BJ (cell line): Measurements from ENCODE around the gene ITPR3. TPM values are rescaled to one million over a fixed set of nuclear protein-coding genes. Genes with fewer than 3 reads are reported as not detected.

Source experiments
- CTCF ChIA-PET: fragments of 350-600 bp; formaldehyde crosslinking; extraction: SDS; loops from one replicate; lab custom pipeline; 2021; ENCODE audit warnings: antibody characterized with exemption, inconsistent platforms; lab: Yijun Ruan, JAX
- POLR2A ChIA-PET: fragments of 300-600 bp; sonication (Branson Sonifier 250); formaldehyde crosslinking; extraction: SDS; loops from one replicate; lab custom pipeline; 2021; ENCODE audit warnings: antibody characterized with exemption; lab: Charles Lee
- DNase-seq: peaks from one replicate; pipeline ENCODE4 v3.0.0-alpha.2; 2011; ENCODE audit warnings: low read depth
- H3K27me3 ChIP-seq: 2 replicates; pipeline ENCODE4 v1.6.0; 2011; ENCODE audit warnings: low read length; ENCODE audit not compliant: control insufficient read depth, insufficient read depth
- H3K36me3 ChIP-seq: 2 replicates; pipeline ENCODE4 v1.5.1; 2011; ENCODE audit warnings: low read length; ENCODE audit not compliant: control insufficient read depth, insufficient read depth
- H3K4me3 ChIP-seq: 2 replicates; pipeline ENCODE4 v1.5.1; 2011; ENCODE audit warnings: low read depth, mild to moderate bottlenecking, control low read depth, low read length
- polyA plus RNA-seq: library from polyadenylated mRNA; depleted of rRNA; stranded (reverse); fragments of >200 nt; gene quantifications from 2 replicates; pipeline ENCODE4 v1.2.3, GENCODE V29; 2011
- TF ChIP-seq, protein P1 (sequence below): IDR thresholded peaks from 2 replicates; pipeline ENCODE4 v1.5.1; 2011; ENCODE audit warnings: low read depth, mild to moderate bottlenecking, control low read depth, inconsistent platforms, low read length, moderate library complexity; ENCODE audit not compliant: insufficient read depth

ITPR3 gene
- polyA plus RNA-seq, 1 experiment: 16.6 TPM

DNA sequence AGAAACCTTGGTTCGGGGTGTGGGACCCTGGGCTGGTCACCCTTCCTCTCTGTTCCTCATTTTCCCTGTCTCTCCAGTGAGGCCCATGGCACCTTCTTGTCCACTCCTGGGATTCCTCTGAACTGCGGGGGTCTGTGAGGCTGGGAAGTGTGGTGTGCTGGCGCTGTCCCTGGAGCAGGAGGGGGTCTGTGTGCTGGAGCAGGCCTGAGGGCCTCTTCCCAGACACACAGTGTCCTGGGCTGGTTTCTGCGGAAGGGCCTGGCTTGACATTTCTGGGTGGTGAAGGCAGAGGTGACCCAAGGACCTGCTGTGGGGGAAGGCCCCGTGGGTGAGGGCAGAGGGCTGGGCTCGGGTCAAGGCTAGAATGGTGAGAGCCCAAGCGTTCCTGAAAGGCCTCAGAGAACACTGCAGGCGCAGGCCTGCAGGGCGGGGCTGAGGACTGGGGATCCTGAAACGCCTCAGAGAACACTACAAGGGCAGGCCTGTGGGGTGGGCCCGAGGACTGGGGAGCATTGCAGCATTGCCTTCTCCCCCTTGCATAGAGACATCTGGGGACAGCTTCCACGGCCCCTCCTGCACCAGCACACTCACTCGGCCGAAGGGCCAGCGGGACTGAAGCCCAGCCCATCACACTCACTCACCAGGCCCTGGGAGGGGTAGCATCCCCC is 30.5 kb upstream of the ITPR3 start:
- DNase-seq: no peak
- Histone ChIP-seq H3K36me3 (no peaks in the 10 kb centered on the region), H3K4me3 (no peak overlapping the region), H3K27me3 (no peaks in the 10 kb centered on the region)
- POLR2A ChIA-PET: no interaction called here
- CTCF ChIA-PET: interaction anchor here (0.7 to 17.2 kb wide), 39 partner anchors 9 to 565 kb away, joined by 3 to 335 read pairs (median 5); partner anchors contain the start of genes BAK1 and UQCC2
- TF ChIP-seq, protein P1, sequence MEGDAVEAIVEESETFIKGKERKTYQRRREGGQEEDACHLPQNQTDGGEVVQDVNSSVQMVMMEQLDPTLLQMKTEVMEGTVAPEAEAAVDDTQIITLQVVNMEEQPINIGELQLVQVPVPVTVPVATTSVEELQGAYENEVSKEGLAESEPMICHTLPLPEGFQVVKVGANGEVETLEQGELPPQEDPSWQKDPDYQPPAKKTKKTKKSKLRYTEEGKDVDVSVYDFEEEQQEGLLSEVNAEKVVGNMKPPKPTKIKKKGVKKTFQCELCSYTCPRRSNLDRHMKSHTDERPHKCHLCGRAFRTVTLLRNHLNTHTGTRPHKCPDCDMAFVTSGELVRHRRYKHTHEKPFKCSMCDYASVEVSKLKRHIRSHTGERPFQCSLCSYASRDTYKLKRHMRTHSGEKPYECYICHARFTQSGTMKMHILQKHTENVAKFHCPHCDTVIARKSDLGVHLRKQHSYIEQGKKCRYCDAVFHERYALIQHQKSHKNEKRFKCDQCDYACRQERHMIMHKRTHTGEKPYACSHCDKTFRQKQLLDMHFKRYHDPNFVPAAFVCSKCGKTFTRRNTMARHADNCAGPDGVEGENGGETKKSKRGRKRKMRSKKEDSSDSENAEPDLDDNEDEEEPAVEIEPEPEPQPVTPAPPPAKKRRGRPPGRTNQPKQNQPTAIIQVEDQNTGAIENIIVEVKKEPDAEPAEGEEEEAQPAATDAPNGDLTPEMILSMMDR: no peak

DNA sequence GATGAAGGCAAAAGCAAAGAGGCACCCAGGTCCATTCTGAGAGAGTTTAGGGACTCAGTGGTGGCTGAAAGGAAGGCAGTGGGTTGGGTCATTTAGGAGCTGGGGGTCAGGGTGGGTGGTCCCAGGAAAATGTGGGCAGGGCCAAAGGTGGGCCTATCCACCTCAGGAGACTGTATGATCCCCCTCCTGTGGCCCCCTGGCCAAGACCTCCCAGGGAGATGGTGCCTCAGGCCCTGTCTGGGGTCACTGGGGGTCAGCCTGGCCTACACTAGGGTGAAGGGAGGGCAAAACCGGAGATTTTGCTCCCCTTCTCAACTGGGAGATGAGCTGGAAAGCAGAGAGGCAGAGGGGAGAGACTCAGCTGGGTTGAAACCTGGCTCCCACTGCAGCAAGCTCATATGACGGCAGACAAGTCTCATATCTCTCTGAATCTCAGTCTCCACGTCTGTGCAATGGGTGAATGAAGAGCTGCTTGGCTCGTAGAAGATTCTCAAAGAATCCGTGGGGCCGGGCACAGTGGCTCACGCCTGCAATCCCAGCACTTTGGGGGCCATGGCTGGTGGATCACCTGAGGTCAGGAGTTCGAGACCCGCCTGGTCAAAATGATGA is 29.6 kb upstream of the ITPR3 start:
- Histone ChIP-seq H3K4me3 (no peak overlapping the region), H3K27me3 (no peaks in the 10 kb centered on the region), H3K36me3 (no peaks in the 10 kb centered on the region)
- CTCF ChIA-PET: interaction anchor here (0.9 to 2.9 kb wide), 8 partner anchors 9 to 120 kb away, joined by 3 to 16 read pairs (median 4); partner anchors contain the start of gene UQCC2
- POLR2A ChIA-PET: interaction anchor here (0.6 kb wide), 1 partner anchor 465 kb away, joined by 7 read pairs; no protein-coding TSS in a partner anchor
- DNase-seq: no peak
- TF ChIP-seq, protein P1: no peak

DNA sequence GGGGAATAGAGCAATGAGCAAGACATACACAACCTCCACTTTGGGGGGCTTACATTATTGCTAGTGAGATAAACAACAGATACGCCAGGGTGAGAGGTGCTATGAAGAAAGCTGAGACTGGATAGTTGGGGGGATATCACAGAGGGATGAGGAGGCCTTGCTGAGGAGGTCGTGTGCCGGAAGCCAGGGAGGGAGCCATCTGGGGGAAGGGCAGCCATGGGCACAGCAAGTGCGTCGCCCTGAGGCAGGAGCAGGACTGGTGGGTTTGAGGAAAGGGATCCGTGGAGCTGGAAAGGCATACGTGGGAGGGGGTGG is 28.9 kb upstream of the ITPR3 start:
- TF ChIP-seq, protein P1: no peak
- CTCF ChIA-PET: interaction anchor here (0.9 to 2.9 kb wide), 7 partner anchors 10 to 119 kb away, joined by 3 to 16 read pairs (median 3); partner anchors contain the start of gene UQCC2
- no peak overlapping the region for H3K4me3 ChIP-seq
- POLR2A ChIA-PET: no interaction called here
- no peak for DNase-seq
- no peaks in the 10 kb centered on the region for H3K27me3 ChIP-seq
- no peaks in the 10 kb centered on the region for H3K36me3 ChIP-seq

DNA sequence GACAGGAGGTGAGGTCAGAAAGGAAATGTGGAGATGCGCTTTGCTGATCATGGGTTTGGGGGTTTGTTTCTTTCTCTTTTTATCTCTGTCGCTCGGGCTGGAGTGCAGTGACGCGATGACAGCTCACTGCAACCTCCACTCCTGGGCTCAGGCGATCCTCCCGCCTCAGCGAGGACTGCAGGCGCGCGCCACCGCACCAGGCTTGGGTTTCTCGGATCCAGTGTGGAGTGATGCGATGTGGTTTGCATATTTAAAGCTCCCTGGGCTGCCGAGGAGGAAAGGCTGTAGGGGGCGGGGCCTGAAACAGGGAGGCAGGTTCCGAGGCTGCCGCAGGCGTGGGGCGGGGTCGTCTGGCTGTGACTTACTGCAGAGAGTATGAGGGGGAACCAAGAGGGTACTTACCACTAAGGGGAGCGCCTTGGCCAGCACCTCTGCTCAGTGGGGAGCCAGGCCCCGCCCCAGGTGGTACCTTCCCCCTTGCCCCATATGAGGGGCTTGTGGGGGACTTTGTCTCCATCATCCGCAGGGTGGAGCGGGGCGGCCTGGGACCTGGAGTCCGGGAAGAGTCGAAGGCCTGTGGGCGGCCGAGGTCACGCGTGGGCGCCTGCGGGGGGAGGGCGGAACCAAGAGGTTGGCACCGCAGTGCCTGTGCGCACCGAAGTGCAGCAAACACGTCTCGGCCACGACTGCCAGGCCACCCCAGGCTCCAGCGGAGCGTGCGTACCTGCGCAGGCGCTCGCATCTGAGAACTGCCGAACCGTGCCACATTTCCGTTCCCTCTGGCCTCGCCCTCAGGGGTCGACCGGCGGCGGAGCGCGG is 28.3 kb upstream of the ITPR3 start:
- TF ChIP-seq, protein P1: no peak
- POLR2A ChIA-PET: no interaction called here
- no peaks in the 10 kb centered on the region for H3K27me3 ChIP-seq
- CTCF ChIA-PET: interaction anchor here (0.9 to 2.9 kb wide), 7 partner anchors 11 to 118 kb away, joined by 3 to 16 read pairs (median 3); partner anchors contain the start of gene UQCC2
- no peak overlapping the region for H3K4me3 ChIP-seq
- DNase-seq: no peak
- no peaks in the 10 kb centered on the region for H3K36me3 ChIP-seq

DNA sequence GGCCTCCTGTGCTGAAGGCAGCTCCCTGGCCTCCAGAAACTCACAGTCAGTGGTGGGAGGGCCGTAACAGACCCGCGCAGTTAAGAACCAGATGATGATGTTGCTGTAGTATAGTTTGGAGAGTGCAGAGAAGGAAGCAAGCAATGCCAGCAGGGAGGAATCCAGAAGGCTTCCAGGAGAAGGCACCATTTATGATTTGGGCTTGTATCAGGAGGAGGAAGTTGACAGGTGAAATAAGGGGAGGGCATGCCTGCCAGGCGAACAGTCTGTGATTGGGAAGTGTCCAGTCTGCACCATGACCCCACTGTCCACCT is 27.8 kb upstream of the ITPR3 start:
- H3K27me3 ChIP-seq: no peaks in the 10 kb centered on the region
- no peak overlapping the region for H3K4me3 ChIP-seq
- TF ChIP-seq, protein P1: no peak
- H3K36me3 ChIP-seq: no peaks in the 10 kb centered on the region
- ChIA-PET POLR2A (no interaction called here), CTCF (interaction anchor here (1.1 to 2.9 kb wide), 2 partner anchors 11 to 107 kb away, joined by 3 to 16 read pairs; no protein-coding TSS in a partner anchor)
- DNase-seq: no peak
